ENCODE data around the gene LMTK3. TPM values are rescaled to one million over a fixed set of nuclear protein-coding genes. Genes with fewer than 3 reads are reported as not detected.
A peak's percentile ranks its signal among the peaks of the same experiment; 100 is the strongest.

The LMTK3 gene
- polyA plus RNA-seq, 3 donors from 2014 or later, result not detected

DNA sequence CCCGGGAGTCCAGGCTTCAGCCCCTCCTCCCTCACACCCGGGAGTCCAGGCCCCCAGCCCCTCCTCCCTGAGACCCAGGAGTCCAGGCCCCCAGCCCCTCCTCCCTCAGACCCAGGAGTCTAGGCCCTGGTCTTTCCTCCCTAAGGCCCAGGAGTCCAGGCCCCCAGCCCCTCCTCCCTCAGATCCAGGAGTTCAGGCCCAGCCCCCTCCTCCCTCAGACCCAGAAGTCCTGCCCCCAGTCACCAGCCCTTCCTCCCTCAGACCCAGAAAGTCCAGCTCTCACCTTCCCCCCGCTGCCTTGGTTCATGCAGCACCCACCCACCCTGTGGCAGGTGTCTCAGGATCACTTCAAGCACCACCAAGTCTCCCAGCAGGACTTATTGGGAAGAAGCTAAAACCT is 28.3 kb downstream of the LMTK3 start:
- Mint-ChIP-seq H3K4me3 (no peak overlapping the region), H3K4me1 (peaks cover 21 to 26% of the 10 kb centered on the region in 2 donors), H3K9me3 (no peaks in the 10 kb centered on the region), H3K36me3 (peaks cover 0 to 5% (median 0%) of the 10 kb centered on the region in 3 donors), H3K27me3 (ENCODE audit: low read depth in 3 of 3) (peaks cover 4 to 8% (median 7%) of the 10 kb centered on the region in 3 donors), H3K27ac (no peak overlapping the region)
- DNase-seq, result no peak

GRCh38 chr19:48481846-48482639 is 29.6 kb downstream of the LMTK3 start:
- DNase-seq, result no peak
- Mint-ChIP-seq H3K27me3 (ENCODE audit: low read depth in 3 of 3) (peaks cover 2 to 8% (median 5%) of the 10 kb centered on the region in 3 donors), H3K9me3 (no peaks in the 10 kb centered on the region), H3K27ac (peak overlapping the region in 2 of 6 donors; percentile 21 to 35), H3K4me1 (peaks cover 21 to 26% of the 10 kb centered on the region in 2 donors), H3K4me3 (peak overlapping the region; percentile 30 to 89 (median 81)), H3K36me3 (peaks cover 0 to 5% (median 0%) of the 10 kb centered on the region in 3 donors)

- Mint-ChIP-seq H3K4me3 (peak overlapping the region; percentile 81 to 89 (median 86)), H3K27ac (peak overlapping the region; percentile 51 to 92 (median 78)), H3K36me3 (peaks cover 0 to 5% (median 0%) of the 10 kb centered on the region in 3 donors), H3K27me3 (ENCODE audit: low read depth in 3 of 3) (peaks cover 0 to 6% (median 5%) of the 10 kb centered on the region in 3 donors), H3K9me3 (no peaks in the 10 kb centered on the region), H3K4me1 (peaks cover 21 to 26% of the 10 kb centered on the region in 2 donors)
- peak; percentile 57 to 65 (median 62) for DNase-seq
These were observed 30.8 kb downstream of the LMTK3 start for GRCh38 chr19:48480558-48481500.

- Mint-ChIP-seq H3K4me3 (peak overlapping the region; percentile 81 to 89 (median 86)), H3K4me1 (peaks cover 21 to 26% of the 10 kb centered on the region in 2 donors), H3K27ac (peak overlapping the region in 5 of 6 donors; percentile 51 to 92 (median 84))
These were observed 31.5 kb downstream of the LMTK3 start for GRCh38 chr19:48480183-48480557.

DNA sequence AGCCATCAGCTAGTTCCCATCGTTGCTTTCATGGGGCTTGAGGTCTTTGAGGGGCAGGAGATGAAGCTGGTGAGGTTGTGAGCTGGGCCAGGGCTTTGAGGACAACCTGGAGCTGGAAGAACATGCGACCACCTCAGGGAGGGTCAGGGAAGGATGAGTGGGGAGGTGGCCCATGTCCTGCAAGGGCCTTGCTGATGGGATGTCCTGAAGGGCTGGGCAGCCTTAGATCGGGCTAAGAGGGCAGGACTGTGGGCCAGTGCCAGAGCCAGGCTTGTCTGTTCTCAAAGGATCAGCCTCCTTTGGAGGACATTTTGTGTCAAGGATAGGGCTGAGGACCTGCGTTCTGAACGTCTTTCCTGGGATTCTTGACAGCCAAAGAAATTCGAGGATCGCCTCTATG is 31.9 kb downstream of the LMTK3 start:
- H3K4me3 Mint-ChIP-seq, result peak overlapping the region; percentile 81 to 89 (median 86)
- no peak for DNase-seq
- peaks cover 0 to 6% (median 5%) of the 10 kb centered on the region in 3 donors for H3K27me3 Mint-ChIP-seq (ENCODE audit: low read depth in 3 of 3)
- H3K9me3 Mint-ChIP-seq, result no peaks in the 10 kb centered on the region
- peaks cover 0 to 9% (median 0%) of the 10 kb centered on the region in 3 donors for H3K36me3 Mint-ChIP-seq
- H3K4me1 Mint-ChIP-seq, result peaks cover 21 to 26% of the 10 kb centered on the region in 2 donors
- H3K27ac Mint-ChIP-seq, result peak overlapping the region in 5 of 6 donors; percentile 84 to 92 (median 86)

More at GRCh38 chr19:48480183-48480557, 31.5 kb downstream of the LMTK3 start:
- no peaks in the 10 kb centered on the region for H3K9me3 Mint-ChIP-seq
- H3K27me3 Mint-ChIP-seq (ENCODE audit: low read depth in 3 of 3), result peaks cover 0 to 6% (median 5%) of the 10 kb centered on the region in 3 donors
- H3K36me3 Mint-ChIP-seq, result peaks cover 0 to 8% (median 0%) of the 10 kb centered on the region in 3 donors
- DNase-seq, result peak in 2 of 3 donors; percentile 23 to 26

DNA sequence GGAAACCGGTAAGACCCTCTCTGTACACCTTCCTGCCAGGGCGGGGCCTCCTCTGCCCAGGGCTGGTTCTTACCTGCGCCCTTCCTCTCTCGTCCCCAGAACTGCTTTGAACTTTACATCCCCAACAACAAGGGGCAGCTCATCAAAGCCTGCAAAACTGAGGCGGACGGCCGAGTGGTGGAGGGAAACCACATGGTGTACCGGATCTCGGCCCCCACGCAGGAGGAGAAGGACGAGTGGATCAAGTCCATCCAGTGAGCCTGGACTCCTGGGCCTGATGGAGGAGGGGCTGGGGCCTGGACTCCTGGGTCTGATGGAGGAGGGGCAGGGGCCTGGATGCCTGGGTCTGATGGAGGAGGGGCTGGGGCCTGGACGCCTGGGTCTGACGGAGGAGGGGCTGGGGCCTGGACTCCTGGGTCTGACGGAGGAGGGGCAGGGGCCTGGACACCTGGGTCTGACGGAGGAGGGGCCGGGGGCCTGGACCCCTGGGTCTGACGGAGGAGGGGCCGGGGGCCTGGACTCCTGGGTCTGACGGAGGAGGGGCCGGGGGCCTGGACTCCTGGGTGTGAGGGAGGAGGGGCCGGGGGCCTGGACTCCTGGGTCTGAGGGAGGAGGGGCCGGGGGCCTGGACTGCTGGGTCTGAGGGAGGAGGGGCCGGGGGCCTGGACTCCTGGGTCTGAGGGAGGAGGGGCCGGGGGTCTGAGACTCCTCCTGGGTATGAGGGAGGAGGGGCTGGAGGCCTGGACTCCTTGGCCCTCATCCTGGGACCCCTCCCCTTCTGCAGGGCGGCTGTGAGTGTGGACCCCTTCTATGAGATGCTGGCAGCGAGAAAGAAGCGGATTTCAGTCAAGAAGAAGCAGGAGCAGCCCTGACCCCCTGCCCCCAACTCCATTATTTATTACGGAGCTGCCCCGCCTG is 33.0 kb downstream of the LMTK3 start:
- Mint-ChIP-seq H3K36me3 (peaks cover 0 to 14% (median 4%) of the 10 kb centered on the region in 3 donors), H3K9me3 (no peaks in the 10 kb centered on the region), H3K4me3 (no peak overlapping the region)

DNA sequence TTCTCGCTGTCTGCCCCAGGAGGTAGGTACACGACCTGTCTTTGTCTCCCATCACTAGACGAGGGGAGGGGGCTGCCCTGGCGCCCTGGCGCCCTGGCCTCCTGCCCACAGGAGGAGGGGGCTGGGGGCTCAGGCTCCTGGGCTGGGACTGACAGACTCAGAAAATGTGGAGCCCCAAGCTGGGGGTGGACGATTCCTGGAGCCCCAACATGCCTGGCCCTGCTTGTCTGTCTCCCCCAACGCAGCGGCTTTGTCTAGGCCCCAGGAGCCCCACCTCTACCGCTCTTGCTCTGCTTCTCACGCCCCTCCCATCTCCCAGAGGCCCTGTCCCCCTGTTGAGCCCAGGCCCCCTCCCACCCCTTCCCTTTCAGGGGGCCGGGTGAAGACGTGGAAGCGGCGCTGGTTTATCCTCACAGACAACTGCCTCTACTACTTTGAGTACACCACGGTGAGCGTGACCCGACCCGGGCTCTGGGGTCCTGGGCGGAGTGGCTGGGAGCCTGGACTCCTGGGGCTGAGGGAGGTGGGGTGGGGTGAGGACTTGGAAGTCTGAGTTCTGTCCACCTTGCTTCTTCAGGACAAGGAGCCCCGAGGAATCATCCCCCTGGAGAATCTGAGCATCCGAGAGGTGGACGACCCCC is 33.8 kb downstream of the LMTK3 start:
- no peak for DNase-seq
- no peaks in the 10 kb centered on the region for H3K9me3 Mint-ChIP-seq
- H3K27me3 Mint-ChIP-seq (ENCODE audit: low read depth in 3 of 3), result peaks cover under 1 to 3% (median 2%) of the 10 kb centered on the region in 3 donors
- no peak overlapping the region for H3K4me3 Mint-ChIP-seq
- H3K27ac Mint-ChIP-seq, result no peak overlapping the region
- H3K4me1 Mint-ChIP-seq, result peaks cover 34 to 35% of the 10 kb centered on the region in 2 donors
- H3K36me3 Mint-ChIP-seq, result peaks cover 0 to 17% (median 4%) of the 10 kb centered on the region in 3 donors

More for the DNA sequence above, 33.0 kb downstream of the LMTK3 start:
- no peak for DNase-seq
- Mint-ChIP-seq H3K27me3 (ENCODE audit: low read depth in 3 of 3) (peaks cover 0 to 4% (median 3%) of the 10 kb centered on the region in 3 donors), H3K4me1 (peaks cover 30 to 34% of the 10 kb centered on the region in 2 donors), H3K27ac (no peak overlapping the region)

- Mint-ChIP-seq H3K4me1 (peaks cover 34 to 36% of the 10 kb centered on the region in 2 donors), H3K4me3 (no peak overlapping the region), H3K9me3 (no peaks in the 10 kb centered on the region), H3K27ac (no peak overlapping the region), H3K27me3 (ENCODE audit: low read depth in 3 of 3) (peaks cover 2 to 3% (median 2%) of the 10 kb centered on the region in 3 donors), H3K36me3 (peaks cover 0 to 17% (median 4%) of the 10 kb centered on the region in 3 donors)
- DNase-seq, result no peak
These were observed 34.5 kb downstream of the LMTK3 start for GRCh38 chr19:48477067-48477685.

DNA sequence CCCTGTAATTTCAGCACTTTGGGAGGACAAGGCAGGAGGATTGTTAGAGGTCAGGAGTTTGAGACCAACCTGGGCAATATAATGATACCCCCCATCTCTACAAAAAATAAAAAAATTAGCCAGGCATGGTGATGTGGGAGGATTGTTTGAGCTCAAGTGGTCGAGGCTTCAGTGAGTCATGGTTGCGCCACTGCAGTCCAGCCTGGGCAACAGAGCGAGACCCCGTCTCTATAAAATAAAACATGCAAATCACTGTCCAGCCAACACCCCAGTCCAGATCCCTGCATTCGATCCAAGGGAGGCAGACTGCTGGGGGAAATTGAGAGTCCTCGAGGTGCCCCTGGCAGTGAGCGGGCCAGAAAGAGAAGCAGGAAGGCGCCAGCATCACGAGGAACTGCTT is 35.5 kb downstream of the LMTK3 start:
- Mint-ChIP-seq H3K9me3 (no peaks in the 10 kb centered on the region), H3K4me3 (no peak overlapping the region), H3K27me3 (ENCODE audit: low read depth in 3 of 3) (peaks cover 2 to 3% (median 2%) of the 10 kb centered on the region in 3 donors), H3K27ac (peak overlapping the region in 1 of 6 donors; percentile 53), H3K4me1 (peaks cover 24 to 31% of the 10 kb centered on the region in 2 donors), H3K36me3 (peaks cover 0 to 17% (median 4%) of the 10 kb centered on the region in 3 donors)
- DNase-seq, result no peak

GRCh38 chr19:48475369-48476068 is 36.1 kb downstream of the LMTK3 start:
- Mint-ChIP-seq H3K9me3 (no peaks in the 10 kb centered on the region), H3K27ac (peak overlapping the region in 3 of 6 donors; percentile 26 to 53 (median 34)), H3K4me3 (no peak overlapping the region), H3K36me3 (peaks cover 0 to 21% (median 4%) of the 10 kb centered on the region in 3 donors), H3K4me1 (peaks cover 22 to 29% of the 10 kb centered on the region in 2 donors), H3K27me3 (ENCODE audit: low read depth in 3 of 3) (peaks cover 0 to 2% (median 0%) of the 10 kb centered on the region in 3 donors)
- no peak for DNase-seq

- H3K27ac Mint-ChIP-seq, result peak overlapping the region in 5 of 6 donors; percentile 21 to 91 (median 75)
- peak overlapping the region in 4 of 5 donors; percentile 20 to 79 (median 72) for H3K4me3 Mint-ChIP-seq
- peaks cover 0 to 16% (median 4%) of the 10 kb centered on the region in 3 donors for H3K36me3 Mint-ChIP-seq
- no peaks in the 10 kb centered on the region for H3K9me3 Mint-ChIP-seq
- peak; percentile 41 to 65 (median 51) for DNase-seq
- peaks cover 22 to 27% of the 10 kb centered on the region in 2 donors for H3K4me1 Mint-ChIP-seq
- peaks cover 0 to 2% (median 0%) of the 10 kb centered on the region in 3 donors for H3K27me3 Mint-ChIP-seq (ENCODE audit: low read depth in 3 of 3)
These were observed 37.5 kb downstream of the LMTK3 start for GRCh38 chr19:48474084-48474592.

All from immature natural killer cell (primary cell).